K562 treated with DMSO at 1 percent for 24 hours (cell line): Measurements from ENCODE around the gene SCYGR3. TPM values are rescaled to one million over a fixed set of nuclear protein-coding genes. Genes with fewer than 3 reads are reported as not detected.

Experiments used
- total RNA-seq: library from RNA; unstranded; fragments of 300-600 nt; gene quantifications from 2 replicates; pipeline ENCODE4 v1.2.3, GENCODE V29; 2022; ENCODE audit warnings: low read depth; ENCODE audit not compliant: insufficient read depth

The SCYGR3 gene
- total RNA-seq: not detected in 2 replicates

GRCh38 chr2:227614740-227615139 is at the start of gene SCYGR3:
SCYGR3 (minus strand) TSS chr2:227614840; CDS start chr2:227614840, 0 bp downstream.

GRCh38 chr2:227617316-227618230 is 2.9 kb upstream of the SCYGR3 start, which contains the start of gene SCYGR4:
SCYGR4 (plus strand) TSS chr2:227617498; CDS start chr2:227617498, 0 bp downstream.

GRCh38 chr2:227598835-227599503 is 15.7 kb downstream of the SCYGR3 start, which contains the start of gene SCYGR2:
SCYGR2 (plus strand) TSS chr2:227598893; CDS start chr2:227598893, 0 bp downstream.

Other genes with a start within 250 kb of the SCYGR3 start
- gene TM4SF20, start 235.5 kb downstream of the SCYGR3 start, total RNA-seq: not detected in 2 replicates
- not detected in 2 replicates for gene SCYGR1, start 226.9 kb downstream of the SCYGR3 start, total RNA-seq
- 20.6 and 23.9 TPM in 2 replicates for gene AGFG1, start 142.7 kb downstream of the SCYGR3 start, total RNA-seq
- gene SCYGR2, start 15.9 kb downstream of the SCYGR3 start, total RNA-seq: not detected in 2 replicates
- not detected in 2 replicates for gene SCYGR4, start 2.7 kb upstream of the SCYGR3 start, total RNA-seq
- gene SCYGR5, start 52.0 kb upstream of the SCYGR3 start, total RNA-seq: not detected in 2 replicates
- gene SLC19A3, start 103.2 kb upstream of the SCYGR3 start, total RNA-seq: not detected in 2 replicates
- not detected in 2 replicates for gene SCYGR6, start 109.9 kb upstream of the SCYGR3 start, total RNA-seq
- gene SCYGR7, start 113.5 kb upstream of the SCYGR3 start, total RNA-seq: not detected in 2 replicates
- not detected in 2 replicates for gene SCYGR8, start 131.1 kb upstream of the SCYGR3 start, total RNA-seq
- not detected in 2 replicates for gene CCL20, start 199.0 kb upstream of the SCYGR3 start, total RNA-seq